GM19193 (cell line): ENCODE data around the gene PTPN21.

Experiments used
- POLR2A ChIP-seq: IDR thresholded peaks from 4 replicates; pipeline ENCODE4 v1.6.1; 2011; ENCODE audit not compliant: insufficient read depth, insufficient read length; ENCODE audit errors: extremely low read depth

PTPN21 gene

GRCh38 chr14:88499225-88499624 lies 55.6 kb downstream of the PTPN21 start:
- no peak for TF ChIP-seq POLR2A

DNA sequence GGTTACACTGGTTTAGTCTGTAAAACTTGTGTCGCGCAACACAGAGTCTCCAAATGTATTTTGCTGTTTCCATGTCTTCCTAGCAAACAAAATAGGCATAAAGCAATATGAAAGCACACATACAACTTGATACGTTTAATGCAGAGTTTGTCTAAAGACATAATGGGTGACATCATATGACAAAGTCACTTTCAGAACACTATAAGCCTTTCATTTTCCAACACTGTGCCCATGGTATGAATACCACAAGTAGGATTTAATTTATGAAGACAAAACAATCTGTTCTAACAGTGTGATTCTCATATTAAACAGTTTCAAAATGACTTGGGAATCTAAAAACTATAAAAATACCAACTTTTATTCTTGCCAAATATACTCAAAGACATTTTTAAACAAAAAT lies 58.4 kb downstream of the PTPN21 start:
- no peak for TF ChIP-seq POLR2A

DNA sequence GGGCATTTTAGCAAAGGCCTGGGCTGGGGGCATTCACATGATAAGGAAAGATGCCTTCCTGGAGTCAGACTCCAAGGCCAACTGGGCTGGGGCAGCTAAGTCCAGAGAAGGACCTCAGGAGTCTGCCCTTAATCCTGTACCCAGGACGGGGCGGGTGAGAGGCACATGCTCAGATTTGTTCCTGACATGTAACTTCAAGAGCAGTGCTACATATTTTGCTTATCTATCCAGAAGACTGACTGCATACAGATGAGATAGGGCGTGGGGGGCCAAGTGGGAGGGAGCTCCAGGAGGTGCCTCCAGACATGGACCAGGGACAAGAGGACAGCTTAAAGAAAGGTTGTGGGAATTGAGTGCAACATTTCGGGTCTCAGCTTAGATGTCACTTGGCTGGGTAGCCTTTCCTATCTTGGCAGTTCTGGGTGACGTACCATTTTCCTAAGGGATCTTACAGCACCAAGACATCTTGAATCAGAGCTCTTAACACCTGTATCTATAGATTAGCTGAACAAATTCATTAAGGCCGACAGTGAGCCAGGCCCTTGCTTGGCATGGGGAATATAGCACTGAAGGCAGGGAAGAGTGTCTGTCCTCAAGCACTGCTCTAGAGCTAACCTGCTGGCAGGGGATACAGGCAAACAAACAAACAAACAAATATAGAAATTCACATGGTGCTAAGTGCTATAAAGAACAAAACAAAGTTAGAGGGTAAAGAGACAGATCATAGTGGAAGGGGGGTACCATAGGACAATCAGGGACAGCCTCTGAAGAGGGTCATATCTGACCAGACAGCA lies 61.2 kb downstream of the PTPN21 start:
- TF ChIP-seq POLR2A = no peak

- no peak for TF ChIP-seq POLR2A
Observed at GRCh38 chr14:88492272-88493089, 62.3 kb downstream of the PTPN21 start.

DNA sequence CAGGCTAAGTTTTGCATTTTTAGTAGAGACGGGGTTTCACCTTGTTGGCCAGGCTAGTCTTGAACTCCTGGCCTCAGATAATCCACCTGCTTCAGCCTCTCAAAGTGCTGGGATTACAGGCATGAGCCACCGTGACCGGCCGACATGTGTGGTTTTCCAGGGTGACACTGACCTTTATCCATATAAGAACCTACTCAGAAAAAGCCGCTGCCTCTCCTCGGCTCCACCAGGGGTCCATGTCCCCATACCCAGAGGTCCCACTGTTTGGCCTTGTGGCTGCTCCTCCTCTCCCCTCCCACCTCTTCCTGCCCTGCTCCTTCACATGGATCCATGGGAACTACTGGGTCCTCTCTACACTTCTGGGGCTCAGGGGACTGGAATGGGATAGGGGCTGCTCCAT lies 64.6 kb downstream of the PTPN21 start:
- no peak for TF ChIP-seq POLR2A

DNA sequence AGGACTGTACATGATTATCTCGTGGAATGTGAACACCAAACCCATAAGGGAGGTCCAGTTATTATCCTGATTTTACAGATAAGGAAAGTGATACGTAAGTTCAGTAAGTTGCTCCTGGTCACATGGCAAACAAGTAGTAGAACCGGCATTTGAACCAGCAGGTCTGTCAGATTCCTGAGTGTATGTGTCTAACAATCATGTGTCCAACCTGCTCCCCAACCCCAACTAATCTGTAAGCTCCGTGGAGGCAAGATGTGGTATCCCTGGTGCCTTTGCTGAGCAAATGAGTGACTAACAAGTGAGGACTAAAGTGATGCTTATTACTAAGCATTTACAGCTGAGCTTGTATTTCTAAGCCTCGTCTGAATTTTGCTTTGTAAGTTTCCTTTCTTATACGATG lies 65.9 kb downstream of the PTPN21 start:
- TF ChIP-seq POLR2A = no peak

- TF ChIP-seq POLR2A = no peak
Observed at GRCh38 chr14:88488081-88488480, 66.7 kb downstream of the PTPN21 start.

DNA sequence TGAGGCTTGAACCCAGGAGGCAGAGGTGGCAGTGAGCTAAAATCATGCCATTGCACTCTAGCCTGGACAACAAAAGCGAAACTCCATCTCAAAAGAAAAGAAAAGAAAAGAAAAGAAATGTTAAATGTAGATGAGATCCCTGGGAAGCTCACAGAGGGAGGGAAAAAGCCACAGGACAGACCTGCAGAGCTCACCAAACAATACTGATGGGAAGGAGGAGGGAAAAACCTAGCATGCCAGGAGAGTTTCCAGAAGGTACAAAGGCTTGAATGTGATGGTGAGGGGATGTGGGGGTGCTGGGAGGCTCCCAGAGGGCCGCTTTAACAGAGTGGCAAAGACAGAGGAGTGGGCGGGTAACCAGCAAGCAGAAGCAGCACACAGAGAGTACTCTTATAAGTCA lies 72.3 kb downstream of the PTPN21 start:
- TF ChIP-seq POLR2A = no peak

DNA sequence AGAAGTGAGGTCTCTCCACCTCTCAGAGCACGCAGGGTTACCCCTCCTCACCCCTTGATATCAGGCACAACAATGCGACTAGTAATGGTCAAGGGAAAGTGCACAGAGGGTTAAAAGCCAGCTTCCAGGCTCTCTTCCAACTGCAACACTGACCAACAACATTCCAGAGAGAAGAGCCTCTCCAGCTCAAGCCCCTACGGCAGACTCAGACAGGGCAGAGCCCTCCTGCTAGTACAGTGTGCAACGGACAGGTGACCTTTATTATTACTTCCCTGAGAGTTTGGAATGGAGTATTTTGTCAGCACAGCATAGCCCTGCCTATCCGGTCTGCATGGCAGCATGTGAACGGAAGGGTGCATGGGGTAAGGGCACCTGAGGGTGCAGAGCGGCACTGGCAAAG lies 73.0 kb downstream of the PTPN21 start:
- TF ChIP-seq POLR2A = no peak

DNA sequence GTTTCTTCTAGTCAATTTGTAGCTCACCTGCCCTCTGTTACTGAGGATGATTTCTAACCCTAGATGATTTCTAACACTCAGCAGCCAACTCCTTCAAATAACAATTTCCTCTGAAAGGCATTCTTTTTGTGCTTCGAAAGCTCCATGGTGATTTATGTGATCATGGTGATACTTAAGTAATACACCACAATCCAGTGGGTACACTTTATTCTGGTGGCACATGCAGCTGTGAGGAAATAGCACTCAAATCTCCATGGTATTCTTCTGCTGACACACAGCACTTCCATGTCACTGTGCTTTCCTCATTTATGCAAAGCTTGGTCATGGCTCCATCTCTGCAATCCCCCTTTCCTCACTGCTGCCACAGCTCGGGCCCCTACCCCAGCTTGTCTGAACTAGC lies 73.7 kb downstream of the PTPN21 start:
- no peak for TF ChIP-seq POLR2A

DNA sequence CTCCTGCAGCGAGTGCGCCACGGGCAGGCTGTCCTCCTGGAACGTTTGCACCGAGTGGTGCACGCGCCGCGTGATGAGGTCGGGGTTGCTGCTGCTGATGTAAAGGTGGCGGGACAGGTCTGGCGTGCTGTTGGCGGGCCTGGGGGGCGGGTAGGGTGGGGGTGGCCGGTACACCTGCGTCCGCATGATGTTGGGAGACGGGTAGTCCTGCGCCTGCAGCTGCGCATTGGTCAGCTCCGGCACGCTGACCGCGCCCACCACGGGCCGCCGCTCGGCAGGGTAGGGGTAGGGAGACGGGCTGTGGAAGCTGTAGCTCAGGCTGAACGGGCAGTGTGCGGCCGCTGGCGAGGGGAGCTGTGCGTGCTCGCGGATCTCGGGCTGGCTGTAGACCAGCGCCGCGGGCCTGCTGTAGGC lies 75.2 kb downstream of the PTPN21 start:
- TF ChIP-seq POLR2A = no peak

- TF ChIP-seq POLR2A = no peak
Observed at GRCh38 chr14:88478931-88479330, 75.9 kb downstream of the PTPN21 start.

GRCh38 chr14:88477513-88478250 lies 77.1 kb downstream of the PTPN21 start:
- no peak for TF ChIP-seq POLR2A

DNA sequence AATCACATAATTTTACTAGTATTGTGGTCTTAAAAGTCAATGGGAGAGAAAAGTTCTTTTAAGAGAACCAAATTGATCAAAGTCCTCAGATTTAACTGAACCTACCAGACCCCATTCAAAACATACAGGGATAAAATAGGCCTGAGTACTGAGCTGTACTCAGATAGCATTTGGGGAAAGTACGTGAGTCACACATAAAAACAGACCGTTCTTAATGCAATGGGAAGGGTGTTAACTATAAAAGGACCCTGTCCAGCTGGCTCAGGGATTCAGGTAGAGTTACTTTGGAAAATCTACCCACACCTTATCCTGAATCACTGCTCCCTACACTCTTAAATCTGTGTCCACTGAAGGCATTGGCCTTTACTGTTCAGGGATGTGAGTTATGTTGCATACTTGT lies 78.0 kb downstream of the PTPN21 start:
- no peak for TF ChIP-seq POLR2A

DNA sequence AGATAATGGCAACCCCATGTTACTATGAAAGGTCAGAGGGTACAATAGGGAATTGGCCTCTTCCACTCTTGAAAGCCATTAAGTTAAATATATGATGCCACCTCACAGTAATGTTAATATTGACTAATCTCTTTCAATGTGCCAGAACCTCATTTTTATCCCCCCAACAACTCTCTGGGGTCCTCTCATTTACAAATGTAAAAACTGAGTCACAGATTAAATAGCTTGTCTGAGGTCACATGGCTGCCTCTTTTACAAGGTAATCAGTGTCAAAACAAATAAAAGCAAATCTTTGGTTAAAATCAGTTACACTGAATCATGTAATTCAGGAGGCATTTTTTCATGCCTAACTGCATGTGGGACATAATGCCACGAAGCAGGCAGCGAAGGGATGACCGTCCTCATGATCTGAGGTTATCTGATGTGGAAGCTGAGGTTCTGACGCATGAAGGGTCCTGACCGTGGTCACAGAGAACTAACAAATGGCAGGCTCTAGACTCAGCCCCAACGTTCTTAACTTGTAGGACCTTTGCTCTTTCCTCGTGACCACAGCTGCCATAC lies 78.5 kb downstream of the PTPN21 start:
- TF ChIP-seq POLR2A = no peak

DNA sequence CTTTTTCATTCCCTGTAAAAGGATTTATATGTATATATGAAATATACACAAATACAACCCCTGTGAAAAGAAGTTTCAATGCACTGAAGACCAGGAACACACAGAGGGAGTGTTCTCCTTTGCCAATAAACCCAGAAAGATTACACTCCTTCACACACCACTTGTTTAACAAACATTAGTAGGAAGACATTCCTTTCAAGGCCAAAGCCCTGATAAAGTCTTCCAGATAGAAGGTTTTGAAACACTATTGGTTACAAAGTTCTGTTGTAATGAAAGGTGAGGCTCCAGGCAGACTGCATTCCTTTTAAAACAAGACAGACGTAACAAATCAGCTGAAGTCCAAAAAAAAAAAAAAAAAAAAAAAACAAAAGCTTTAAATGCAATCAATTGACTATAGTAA lies 81.0 kb downstream of the PTPN21 start:
- TF ChIP-seq POLR2A = no peak
